Measurements from ENCODE around the gene C5orf46.
"Not testable (repeated sequence)": the region's sequence is repeated elsewhere in the genome, so short reads cannot be mapped to it uniquely, and the experiment has no call there.

The C5orf46 gene

GRCh38 chr5:147906326-147907095, at the start of gene C5orf46:
TSS of gene C5orf46 (minus strand) at chr5:147906538. CDS start at chr5:147906501, 37 bp downstream.
- DNase-seq: no peak

GRCh38 chr5:147954971-147955370, 48.6 kb upstream of the C5orf46 start:
- no peak for DNase-seq

- DNase-seq: peak; percentile 53
These were observed 43.6 kb upstream of the C5orf46 start for GRCh38 chr5:147949711-147950573.

GRCh38 chr5:147946658-147947274, 40.4 kb upstream of the C5orf46 start:
- DNase-seq: not testable (repeated sequence)

GRCh38 chr5:147939431-147940114, 33.2 kb upstream of the C5orf46 start:
- DNase-seq: no peak

- peak; percentile 31 for DNase-seq
These were observed 28.7 kb upstream of the C5orf46 start for GRCh38 chr5:147935032-147935431.

- DNase-seq: no peak
These were observed 24.4 kb upstream of the C5orf46 start for GRCh38 chr5:147930769-147931168.

GRCh38 chr5:147927901-147928300, 21.6 kb upstream of the C5orf46 start:
- no peak for DNase-seq

GRCh38 chr5:147925020-147925419, 18.7 kb upstream of the C5orf46 start:
- DNase-seq: no peak

- DNase-seq: no peak
These were observed 14.8 kb upstream of the C5orf46 start for GRCh38 chr5:147921136-147921535.

- no peak for DNase-seq
These were observed 14.2 kb upstream of the C5orf46 start for GRCh38 chr5:147920420-147921030.

- no peak for DNase-seq
These were observed 12.6 kb upstream of the C5orf46 start for GRCh38 chr5:147918899-147919298.

GRCh38 chr5:147918101-147918685, 11.9 kb upstream of the C5orf46 start:
- no peak for DNase-seq

- DNase-seq: no peak
These were observed 7.4 kb upstream of the C5orf46 start for GRCh38 chr5:147913786-147914185.

GRCh38 chr5:147912011-147912410, 5.7 kb upstream of the C5orf46 start:
- no peak for DNase-seq

- no peak for DNase-seq
These were observed 5.1 kb upstream of the C5orf46 start for GRCh38 chr5:147911427-147911826.

- no peak for DNase-seq
These were observed 2.2 kb downstream of the C5orf46 start for GRCh38 chr5:147904110-147904509.

- no peak for DNase-seq
These were observed 3.7 kb downstream of the C5orf46 start for GRCh38 chr5:147902609-147903115.

- no peak for DNase-seq
These were observed 4.7 kb downstream of the C5orf46 start for GRCh38 chr5:147901599-147902039.

- no peak for DNase-seq
These were observed 7.4 kb downstream of the C5orf46 start for GRCh38 chr5:147898875-147899401.

GRCh38 chr5:147895864-147896263, 10.5 kb downstream of the C5orf46 start:
- DNase-seq: no peak
